BLaER1 (cell line): ENCODE data around the gene MICB.

Source experiments
- H3K27ac ChIP-seq: shearing (Covaris generic); formaldehyde crosslinking; 2 replicates; pipeline ENCODE4 v1.8.1; 2022
- H3K27me3 ChIP-seq: shearing (Covaris generic); formaldehyde crosslinking; 2 replicates; pipeline ENCODE4 v1.8.1; 2022
- H3K36me3 ChIP-seq: shearing (Covaris generic); formaldehyde crosslinking; 2 replicates; pipeline ENCODE4 v1.8.1; 2022
- H3K4me1 ChIP-seq: shearing (Covaris generic); formaldehyde crosslinking; 2 replicates; pipeline ENCODE4 v1.8.1; 2022
- H3K4me2 ChIP-seq: shearing (Covaris generic); formaldehyde crosslinking; 2 replicates; pipeline ENCODE4 v1.8.1; 2022
- H3K4me3 ChIP-seq: shearing (Covaris generic); formaldehyde crosslinking; 2 replicates; pipeline ENCODE4 v1.8.1; 2022
- H3K9ac ChIP-seq: shearing (Covaris generic); formaldehyde crosslinking; 2 replicates; pipeline ENCODE4 v1.8.1; 2022
- H3K9me3 ChIP-seq: shearing (Covaris generic); formaldehyde crosslinking; 2 replicates; pipeline ENCODE4 v1.8.1; 2022
- H4K20me1 ChIP-seq: shearing (Covaris generic); formaldehyde crosslinking; 2 replicates; pipeline ENCODE4 v1.8.1; 2022
- Cebpa-rat ChIP-seq: shearing (Covaris generic); IDR thresholded peaks from 2 replicates; pipeline ENCODE4 v1.8.1; 2022

The MICB gene

DNA sequence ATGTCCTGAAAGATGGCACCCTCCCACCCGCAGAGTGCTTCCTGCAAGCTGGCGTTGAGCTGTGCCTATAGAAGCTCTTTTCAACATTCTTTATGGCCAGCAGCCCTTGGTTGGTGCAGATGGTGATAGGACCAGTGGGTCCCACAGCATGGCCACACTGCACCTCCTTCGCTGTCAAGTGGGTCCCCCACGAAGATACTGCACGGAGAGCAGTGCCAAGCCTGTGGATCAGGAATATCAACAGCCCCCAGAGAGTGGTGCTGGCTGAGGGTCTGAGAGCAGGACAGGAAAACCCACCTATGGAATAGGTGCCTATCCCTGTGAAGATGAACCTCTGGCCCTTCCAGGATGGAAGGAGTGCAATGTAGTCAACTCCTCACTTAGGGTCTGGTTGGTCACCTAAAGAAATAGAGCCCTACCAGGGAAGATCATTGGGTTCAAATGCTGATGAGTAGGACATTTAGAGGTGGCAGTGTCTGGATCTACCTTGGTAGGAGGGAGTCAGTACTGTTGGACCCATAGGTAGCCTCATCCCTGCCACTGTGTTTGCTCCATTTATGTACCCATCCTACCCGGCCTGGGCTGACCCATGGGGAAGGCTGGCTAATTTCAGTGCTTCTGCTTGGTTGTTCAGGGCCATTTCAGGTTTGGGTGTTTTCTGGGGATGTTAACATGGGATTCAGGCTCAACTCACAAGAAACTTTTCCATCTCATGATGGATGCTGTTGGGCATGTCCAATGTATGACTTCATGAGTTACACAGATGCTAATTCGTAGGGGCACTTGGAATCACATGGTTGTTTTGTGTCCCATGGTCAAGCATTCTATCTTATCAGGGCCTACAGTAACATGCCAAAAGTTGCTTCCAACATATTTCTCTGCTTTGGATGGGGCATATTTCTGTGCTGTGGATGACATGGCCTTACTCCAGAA is 33.4 kb upstream of the MICB start:
- Histone ChIP-seq H3K27me3 (no peaks in the 10 kb centered on the region), H4K20me1 (peaks cover 60% of the 10 kb centered on the region), H3K4me2 (peak overlapping the region; percentile 90), H3K27ac (no peak overlapping the region), H3K9ac (0 out of 2 replicates have a peak overlapping the region, but pooled peaks have one; percentile 77), H3K4me1 (peaks cover 48% of the 10 kb centered on the region), H3K4me3 (peak overlapping the region; percentile 72), H3K9me3 (no peaks in the 10 kb centered on the region), H3K36me3 (peaks cover 36% of the 10 kb centered on the region)
- no peak for TF ChIP-seq Cebpa-rat

DNA sequence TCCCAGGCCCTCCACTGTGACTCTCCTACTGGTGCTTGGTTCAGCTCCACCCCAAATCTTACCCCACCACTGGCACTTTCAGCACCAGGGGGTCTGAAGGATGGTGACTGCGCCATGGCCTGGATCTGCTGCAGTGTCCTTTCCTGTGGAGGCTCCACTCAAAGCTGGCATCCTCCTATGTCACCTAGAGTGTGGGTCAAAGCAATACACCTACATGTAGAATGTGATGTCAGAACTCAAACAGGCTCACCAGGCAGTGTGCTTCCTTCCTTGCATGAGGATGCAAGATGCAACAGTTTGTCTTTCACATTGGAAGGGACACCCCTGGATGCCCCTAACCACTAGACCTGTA is 32.8 kb upstream of the MICB start:
- H3K4me3 ChIP-seq = peak overlapping the region; percentile 72; the same call in 1 of the 2 replicates
- TF ChIP-seq Cebpa-rat = no peak
- H3K27ac ChIP-seq = no peak overlapping the region
- H3K4me2 ChIP-seq = peak overlapping the region; percentile 90
- no peaks in the 10 kb centered on the region for H3K9me3 ChIP-seq
- no peak overlapping the region for H3K9ac ChIP-seq
- peaks cover 36% of the 10 kb centered on the region for H3K36me3 ChIP-seq
- peaks cover 48% of the 10 kb centered on the region for H3K4me1 ChIP-seq
- H4K20me1 ChIP-seq = peaks cover 66% of the 10 kb centered on the region
- no peaks in the 10 kb centered on the region for H3K27me3 ChIP-seq

DNA sequence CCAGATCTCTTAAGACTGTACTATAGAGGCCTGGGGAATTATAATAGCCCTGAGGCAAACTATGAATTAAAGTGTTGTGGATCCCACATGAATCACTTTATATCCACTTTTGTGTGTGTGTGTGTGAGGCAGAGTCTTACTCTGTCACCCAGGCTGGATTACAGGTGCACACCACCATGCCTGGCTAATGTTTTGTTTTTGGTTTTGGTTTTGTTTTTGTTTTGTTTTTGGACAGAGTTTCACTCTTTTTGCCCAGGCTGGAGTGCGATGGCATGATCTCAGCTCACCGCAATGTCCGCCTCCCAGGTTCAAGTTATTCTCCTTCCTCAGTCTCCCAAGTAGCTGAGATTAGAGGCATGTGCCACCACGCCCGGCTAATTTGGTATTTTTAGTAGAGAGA is 32.2 kb upstream of the MICB start:
- H3K27me3 ChIP-seq = no peaks in the 10 kb centered on the region
- no peak overlapping the region for H3K9ac ChIP-seq
- H4K20me1 ChIP-seq = peaks cover 72% of the 10 kb centered on the region
- no peak overlapping the region for H3K4me3 ChIP-seq
- peaks cover 37% of the 10 kb centered on the region for H3K36me3 ChIP-seq
- H3K4me1 ChIP-seq = peaks cover 48% of the 10 kb centered on the region
- peak overlapping the region; percentile 90 for H3K4me2 ChIP-seq
- no peaks in the 10 kb centered on the region for H3K9me3 ChIP-seq
- no peak for TF ChIP-seq Cebpa-rat
- H3K27ac ChIP-seq = no peak overlapping the region

DNA sequence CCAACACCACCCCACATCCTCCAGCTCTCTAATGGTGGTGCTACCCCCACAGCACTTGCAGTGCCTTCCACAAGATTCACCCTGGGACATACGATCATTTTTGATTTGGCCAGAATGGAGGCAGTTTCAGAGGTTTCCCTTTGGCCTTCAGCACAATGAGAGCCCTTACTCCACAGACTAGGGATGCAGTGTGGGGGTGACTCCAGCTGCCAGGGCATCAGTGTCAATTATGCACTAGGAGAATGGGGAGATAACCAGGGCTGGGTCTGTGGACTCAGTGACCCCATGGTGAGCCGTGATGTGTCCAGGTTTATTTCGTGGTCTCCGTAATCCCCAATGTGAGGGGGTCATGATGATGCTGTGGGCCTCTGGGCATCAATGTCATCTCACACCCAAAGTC is 31.5 kb upstream of the MICB start:
- Histone ChIP-seq H3K4me3 (no peak overlapping the region), H3K36me3 (peaks cover 40% of the 10 kb centered on the region), H3K27ac (no peak overlapping the region), H3K27me3 (no peaks in the 10 kb centered on the region), H3K4me1 (peaks cover 48% of the 10 kb centered on the region), H4K20me1 (peaks cover 79% of the 10 kb centered on the region), H3K9ac (no peak overlapping the region), H3K9me3 (no peaks in the 10 kb centered on the region), H3K4me2 (no peak overlapping the region)
- TF ChIP-seq Cebpa-rat = no peak

DNA sequence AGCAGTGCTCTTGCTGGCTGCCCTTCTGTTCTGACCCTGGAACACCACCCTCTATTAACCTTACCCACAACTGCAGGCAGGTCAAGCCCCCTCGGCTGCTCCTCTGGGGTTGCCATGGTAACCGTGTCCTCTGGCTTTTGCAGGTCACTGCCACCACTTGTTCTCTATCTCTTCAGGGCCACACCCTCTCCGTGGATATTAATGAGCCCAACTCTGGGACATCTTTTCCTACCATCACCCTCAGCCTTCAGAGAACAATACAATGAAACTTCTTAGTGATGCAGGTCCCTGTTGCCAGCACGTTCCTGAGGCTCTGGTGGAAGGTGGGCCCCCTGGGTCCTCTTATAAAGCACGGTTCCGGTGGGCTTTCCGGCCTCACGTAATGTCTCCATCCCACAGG is 30.8 kb upstream of the MICB start:
- H4K20me1 ChIP-seq = peaks cover 86% of the 10 kb centered on the region
- peaks cover 45% of the 10 kb centered on the region for H3K4me1 ChIP-seq
- no peak for TF ChIP-seq Cebpa-rat
- no peak overlapping the region for H3K9ac ChIP-seq
- no peak overlapping the region for H3K4me2 ChIP-seq
- H3K36me3 ChIP-seq = peaks cover 40% of the 10 kb centered on the region
- H3K27me3 ChIP-seq = no peaks in the 10 kb centered on the region
- no peak overlapping the region for H3K4me3 ChIP-seq
- H3K9me3 ChIP-seq = no peaks in the 10 kb centered on the region
- no peak overlapping the region for H3K27ac ChIP-seq

DNA sequence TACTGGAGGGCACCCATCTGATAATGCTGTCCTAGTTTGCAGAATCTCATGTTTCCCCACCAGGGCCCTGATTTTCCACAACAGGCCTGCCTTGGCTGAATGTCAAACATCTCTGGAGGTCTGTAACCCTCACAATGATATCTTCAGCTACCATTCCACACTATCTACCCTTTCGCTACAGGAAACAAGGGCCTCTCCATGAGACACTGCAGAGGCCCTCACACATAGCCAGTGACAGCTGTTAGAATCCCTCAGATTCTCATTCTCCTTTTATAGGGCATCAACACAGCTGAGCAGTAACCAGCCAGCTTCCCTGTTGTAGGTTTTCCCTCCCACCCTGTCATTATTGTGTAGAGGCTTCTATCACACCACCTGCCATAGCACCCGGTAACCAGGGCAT is 29.6 kb upstream of the MICB start:
- Histone ChIP-seq H3K9me3 (no peaks in the 10 kb centered on the region), H3K27me3 (no peaks in the 10 kb centered on the region), H4K20me1 (peaks cover 96% of the 10 kb centered on the region), H3K4me2 (no peak overlapping the region), H3K36me3 (peaks cover 40% of the 10 kb centered on the region), H3K27ac (no peak overlapping the region), H3K9ac (no peak overlapping the region), H3K4me1 (peaks cover 37% of the 10 kb centered on the region), H3K4me3 (no peak overlapping the region)
- TF ChIP-seq Cebpa-rat = no peak

DNA sequence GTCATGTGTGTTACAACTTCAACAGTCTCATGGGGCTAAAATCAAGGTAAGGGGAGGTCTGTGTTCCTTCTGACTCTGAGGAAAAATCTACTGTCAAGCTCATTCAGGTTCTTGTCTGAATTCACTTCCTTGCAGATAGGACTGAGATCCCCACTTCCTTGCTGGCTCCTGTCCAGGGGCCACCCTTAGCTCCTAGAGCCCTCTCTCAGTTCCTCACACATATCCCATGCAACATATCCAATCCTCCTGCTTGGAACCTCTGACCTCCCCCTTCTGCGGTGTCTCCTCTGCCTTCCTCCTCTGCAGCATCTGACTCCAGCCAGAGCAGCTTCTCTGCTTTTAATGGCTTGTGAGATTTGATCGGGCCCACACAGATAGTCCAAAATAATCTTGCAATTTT is 27.1 kb upstream of the MICB start:
- Histone ChIP-seq H3K27me3 (no peaks in the 10 kb centered on the region), H3K9me3 (no peaks in the 10 kb centered on the region), H3K36me3 (peaks cover 29% of the 10 kb centered on the region; the same call in 1 of the 2 replicates), H4K20me1 (peaks cover 84% of the 10 kb centered on the region), H3K4me1 (peaks cover 12% of the 10 kb centered on the region; the same call in 1 of the 2 replicates), H3K27ac (no peak overlapping the region), H3K4me3 (no peak overlapping the region), H3K4me2 (no peak overlapping the region), H3K9ac (no peak overlapping the region)
- TF ChIP-seq Cebpa-rat = no peak

DNA sequence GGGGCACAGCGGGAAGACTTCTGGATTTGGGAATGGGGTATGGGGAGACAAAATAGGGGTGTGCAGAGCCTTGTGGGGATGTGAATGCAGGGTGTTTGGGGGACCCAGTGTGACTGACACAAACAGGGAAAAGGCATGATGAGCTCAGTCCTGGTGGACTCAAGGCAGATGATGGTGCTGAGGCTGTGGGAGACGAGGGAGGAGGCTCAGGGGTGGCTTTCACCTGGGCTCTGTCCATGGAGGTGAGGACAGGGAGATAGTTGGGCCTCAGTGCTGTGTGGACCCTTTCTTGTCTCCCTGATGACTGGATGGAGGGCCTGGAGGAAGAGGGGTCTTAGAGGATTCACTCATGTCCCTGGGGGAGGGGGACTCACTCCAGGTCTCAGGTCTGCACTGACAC is 26.2 kb upstream of the MICB start:
- no peak overlapping the region for H3K9ac ChIP-seq
- H3K27ac ChIP-seq = no peak overlapping the region
- peaks cover 7% of the 10 kb centered on the region; the same call in 1 of the 2 replicates for H3K4me1 ChIP-seq
- no peaks in the 10 kb centered on the region for H3K9me3 ChIP-seq
- H4K20me1 ChIP-seq = peaks cover 75% of the 10 kb centered on the region
- H3K4me3 ChIP-seq = no peak overlapping the region
- no peaks in the 10 kb centered on the region for H3K27me3 ChIP-seq
- no peak overlapping the region for H3K4me2 ChIP-seq
- no peak for TF ChIP-seq Cebpa-rat
- H3K36me3 ChIP-seq = peaks cover 19% of the 10 kb centered on the region; the same call in 1 of the 2 replicates

DNA sequence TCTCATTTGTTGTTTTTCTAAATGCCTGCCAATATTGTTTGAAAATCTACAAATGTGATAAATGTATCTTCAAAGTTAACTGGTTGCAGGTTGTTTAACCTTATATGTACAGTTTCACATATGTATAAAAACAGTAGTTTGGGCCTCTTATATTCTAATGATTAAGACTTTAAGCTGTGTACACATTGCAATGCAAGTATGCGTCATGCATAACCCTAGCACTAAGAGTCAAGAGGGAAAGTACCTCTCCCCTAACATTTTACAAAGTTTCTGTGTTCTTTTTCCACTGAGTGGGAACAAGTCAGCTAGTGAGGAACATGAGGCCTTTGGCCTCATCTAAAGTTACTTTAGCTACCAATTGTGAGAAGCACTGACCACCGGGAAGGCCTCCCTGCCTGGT is 25.7 kb upstream of the MICB start:
- peaks cover 5% of the 10 kb centered on the region; the same call in 1 of the 2 replicates for H3K4me1 ChIP-seq
- H4K20me1 ChIP-seq = peaks cover 69% of the 10 kb centered on the region
- H3K27me3 ChIP-seq = no peaks in the 10 kb centered on the region
- no peak overlapping the region for H3K4me2 ChIP-seq
- H3K9ac ChIP-seq = no peak overlapping the region
- no peak overlapping the region for H3K4me3 ChIP-seq
- H3K9me3 ChIP-seq = no peaks in the 10 kb centered on the region
- no peak overlapping the region for H3K27ac ChIP-seq
- TF ChIP-seq Cebpa-rat = no peak
- H3K36me3 ChIP-seq = peaks cover 14% of the 10 kb centered on the region; the same call in 1 of the 2 replicates

DNA sequence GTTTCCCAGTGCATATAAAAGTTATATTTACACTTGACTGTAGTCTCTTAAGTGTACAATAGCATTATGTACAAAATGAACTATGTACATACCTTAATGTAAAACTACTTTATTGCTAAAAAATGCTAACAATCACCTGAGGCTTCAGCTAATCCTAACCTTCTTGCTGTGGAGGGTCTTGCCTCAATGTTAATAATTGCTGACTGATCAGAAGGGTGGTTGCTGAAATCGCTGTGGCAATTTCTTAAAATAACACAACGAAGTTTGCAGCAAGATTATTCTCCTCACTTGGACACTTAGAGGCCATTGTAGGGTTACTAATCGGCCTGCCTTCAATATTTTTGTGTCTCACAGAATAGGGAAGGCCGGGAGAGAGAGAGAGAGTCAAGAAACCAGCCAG is 24.7 kb upstream of the MICB start:
- no peaks in the 10 kb centered on the region for H3K9me3 ChIP-seq
- H3K27me3 ChIP-seq = no peaks in the 10 kb centered on the region
- no peak overlapping the region for H3K9ac ChIP-seq
- no peak overlapping the region for H3K4me3 ChIP-seq
- H3K4me2 ChIP-seq = no peak overlapping the region
- no peak for TF ChIP-seq Cebpa-rat
- H3K27ac ChIP-seq = no peak overlapping the region
- peaks cover 5% of the 10 kb centered on the region; the same call in 1 of the 2 replicates for H3K4me1 ChIP-seq
- peaks cover 9% of the 10 kb centered on the region; the same call in 1 of the 2 replicates for H3K36me3 ChIP-seq
- peaks cover 60% of the 10 kb centered on the region for H4K20me1 ChIP-seq
